Ammon's horn (tissue), 1 donor: ENCODE results near the gene NDUFA8.

ENCODE experiments used
- DNase-seq: peaks from one replicate; pipeline ENCODE4 v3.0.0-alpha.2; 2016; ENCODE audit warnings: low spot score

Gene NDUFA8

GRCh38 chr9:122134822-122135528 is 24.6 kb downstream of the NDUFA8 start:
- no peak for DNase-seq

- no peak for DNase-seq
Measured at GRCh38 chr9:122133984-122134535, 25.5 kb downstream of the NDUFA8 start.

GRCh38 chr9:122133263-122133983 is 26.2 kb downstream of the NDUFA8 start:
- DNase-seq: no peak

- no peak for DNase-seq
Measured at GRCh38 chr9:122132539-122132938, 27.0 kb downstream of the NDUFA8 start.

GRCh38 chr9:122131401-122132001 is 28.1 kb downstream of the NDUFA8 start:
- peak; percentile 45 for DNase-seq

- no peak for DNase-seq
Measured at GRCh38 chr9:122130837-122131236, 28.7 kb downstream of the NDUFA8 start.

- DNase-seq: no peak
Measured at GRCh38 chr9:122129969-122130368, 29.6 kb downstream of the NDUFA8 start.

GRCh38 chr9:122128969-122129343 is 30.6 kb downstream of the NDUFA8 start:
- no peak for DNase-seq

- DNase-seq: no peak
Measured at GRCh38 chr9:122128007-122128968, 31.3 kb downstream of the NDUFA8 start.

GRCh38 chr9:122127396-122127798 is 32.2 kb downstream of the NDUFA8 start:
- peak; percentile 80 for DNase-seq

- DNase-seq: no peak
Measured at GRCh38 chr9:122126331-122127261, 33.0 kb downstream of the NDUFA8 start.

GRCh38 chr9:122125509-122126330 is 33.9 kb downstream of the NDUFA8 start:
- no peak for DNase-seq

- DNase-seq: peak; percentile 94
Measured at GRCh38 chr9:122125158-122125508, 34.4 kb downstream of the NDUFA8 start.

- no peak for DNase-seq
Measured at GRCh38 chr9:122124528-122124927, 35.1 kb downstream of the NDUFA8 start.

- DNase-seq: no peak
Measured at GRCh38 chr9:122124048-122124447, 35.5 kb downstream of the NDUFA8 start.

- peak; percentile 80 for DNase-seq
Measured at GRCh38 chr9:122122903-122123632, 36.5 kb downstream of the NDUFA8 start.

- no peak for DNase-seq
Measured at GRCh38 chr9:122122468-122122867, 37.1 kb downstream of the NDUFA8 start.

- no peak for DNase-seq
Measured at GRCh38 chr9:122121931-122122330, 37.6 kb downstream of the NDUFA8 start.

GRCh38 chr9:122121391-122121790 is 38.2 kb downstream of the NDUFA8 start:
- no peak for DNase-seq
